Measurements from ENCODE around the gene UTP25.

- no peak for TF ChIP-seq CTCF (IDR thresholded peaks at IDR 0.05; ENCODE audit: extremely low read depth in 1 of 2, insufficient read depth in 1 of 2, low read depth in 1 of 2, low read length in 2 of 2)
- TF ChIP-seq POLR2A (IDR thresholded peaks at IDR 0.05; ENCODE audit: low read depth, low read length): no peak
- TF ChIP-seq JUN (IDR thresholded peaks at IDR 0.05; ENCODE audit: borderline replicate concordance, insufficient read depth, insufficient read length, low read depth): no peak
- TF ChIP-seq POLR2AphosphoS5 (IDR thresholded peaks at IDR 0.05; ENCODE audit: insufficient read depth, low read depth, low read length): no peak
- no peak for TF ChIP-seq EZH2 (IDR thresholded peaks at IDR 0.05; ENCODE audit: borderline replicate concordance, low read depth, low read length, severe bottlenecking)
- no peak for TF ChIP-seq MAX (IDR thresholded peaks at IDR 0.05; ENCODE audit: insufficient read depth, insufficient read length)
- no peak for TF ChIP-seq GATA2 (IDR thresholded peaks at IDR 0.05; ENCODE audit: insufficient read depth, insufficient read length, low read depth, low read length)
Measured at GRCh38 chr1:209858561-209859103, 30.9 kb downstream of the UTP25 start.

Data from endothelial cell of umbilical vein (primary cell).